Thoracic aorta (tissue), 2 donors: ENCODE results near the gene DES. TPM values are rescaled to one million over a fixed set of nuclear protein-coding genes. Genes with fewer than 3 reads are reported as not detected.

ENCODE experiments used
- ATAC-seq: fragments of 150-250 bp; one replicate; pipeline ENCODE4 v1.8.0; 2017; ENCODE audit warnings: low read depth; ENCODE audit not compliant: insufficient number of reproducible peaks, low FRiP score
- DNase-seq: peaks from one replicate; pipeline ENCODE4 v3.0.0-alpha.2; 2020; ENCODE audit warnings: low spot score
- H3K27ac ChIP-seq, 2 donors: fragments of 200-600 bp; sonication (generic); 1 replicate in 1 of 2; 2 replicates in 1 of 2; pipeline ENCODE4 v1.5.1; 2016; ENCODE audit warnings: mild to moderate bottlenecking in 2 of 2, moderate library complexity in 2 of 2
- H3K27me3 ChIP-seq: fragments of 200-600 bp; sonication (generic); replicated peaks from 2 replicates; pipeline ENCODE4 v1.6.0; 2016; ENCODE audit warnings: mild to moderate bottlenecking; ENCODE audit not compliant: insufficient read depth
- H3K36me3 ChIP-seq: fragments of 200-600 bp; sonication (generic); one replicate; pipeline ENCODE4 v1.5.1; 2016
- H3K4me1 ChIP-seq, 2 donors: fragments of 200-600 bp; sonication (generic); 1 replicate in 1 of 2; 2 replicates in 1 of 2; pipeline versions ENCODE4 v1.5.1 to v1.6.0; 2016; ENCODE audit warnings: low read depth in 2 of 2, mild to moderate bottlenecking in 1 of 2; ENCODE audit not compliant: control insufficient read depth in 1 of 2
- H3K4me3 ChIP-seq: fragments of 200-600 bp; sonication (generic); 2 replicates; pipeline ENCODE4 v1.5.1; 2016; ENCODE audit warnings: mild to moderate bottlenecking
- H3K9me3 ChIP-seq: fragments of 200-600 bp; sonication (generic); 2 replicates; pipeline ENCODE4 v1.5.1; 2016
- total RNA-seq, 2 donors: library from RNA; depleted of rRNA; stranded (reverse); fragments of >200 nt; gene quantifications; one replicate each; pipeline versions ENCODE4 v1.1.0 to v1.2.3, GENCODE V29; 2016
- TF ChIP-seq, protein P1 (sequence below): fragments of 200-600 bp; sonication (generic); IDR thresholded peaks from one replicate; pipeline ENCODE4 v1.5.1; 2019; ENCODE audit warnings: antibody characterized with exemption

DES gene
- 100 to 1,000 TPM; 146 to 302 TPM for total RNA-seq

DNA sequence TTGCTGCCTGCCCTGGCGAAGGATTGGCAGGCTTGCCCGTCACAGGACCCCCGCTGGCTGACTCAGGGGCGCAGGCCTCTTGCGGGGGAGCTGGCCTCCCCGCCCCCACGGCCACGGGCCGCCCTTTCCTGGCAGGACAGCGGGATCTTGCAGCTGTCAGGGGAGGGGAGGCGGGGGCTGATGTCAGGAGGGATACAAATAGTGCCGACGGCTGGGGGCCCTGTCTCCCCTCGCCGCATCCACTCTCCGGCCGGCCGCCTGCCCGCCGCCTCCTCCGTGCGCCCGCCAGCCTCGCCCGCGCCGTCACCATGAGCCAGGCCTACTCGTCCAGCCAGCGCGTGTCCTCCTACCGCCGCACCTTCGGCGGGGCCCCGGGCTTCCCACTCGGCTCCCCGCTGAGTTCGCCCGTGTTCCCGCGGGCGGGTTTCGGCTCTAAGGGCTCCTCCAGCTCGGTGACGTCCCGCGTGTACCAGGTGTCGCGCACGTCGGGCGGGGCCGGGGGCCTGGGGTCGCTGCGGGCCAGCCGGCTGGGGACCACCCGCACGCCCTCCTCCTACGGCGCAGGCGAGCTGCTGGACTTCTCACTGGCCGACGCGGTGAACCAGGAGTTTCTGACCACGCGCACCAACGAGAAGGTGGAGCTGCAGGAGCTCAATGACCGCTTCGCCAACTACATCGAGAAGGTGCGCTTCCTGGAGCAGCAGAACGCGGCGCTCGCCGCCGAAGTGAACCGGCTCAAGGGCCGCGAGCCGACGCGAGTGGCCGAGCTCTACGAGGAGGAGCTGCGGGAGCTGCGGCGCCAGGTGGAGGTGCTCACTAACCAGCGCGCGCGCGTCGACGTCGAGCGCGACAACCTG is at the start of gene DES:
Gene DES (plus strand): TSS at position 223 of the 857 bp plus-strand sequence. CDS start 86 bp downstream, at position 309.
- no peaks in the 10 kb centered on the region for H3K36me3 ChIP-seq
- peaks cover 18 to 46% of the 10 kb centered on the region in 2 donors for H3K4me1 ChIP-seq
- no peaks in the 10 kb centered on the region for H3K27me3 ChIP-seq
- TF ChIP-seq, protein P1, sequence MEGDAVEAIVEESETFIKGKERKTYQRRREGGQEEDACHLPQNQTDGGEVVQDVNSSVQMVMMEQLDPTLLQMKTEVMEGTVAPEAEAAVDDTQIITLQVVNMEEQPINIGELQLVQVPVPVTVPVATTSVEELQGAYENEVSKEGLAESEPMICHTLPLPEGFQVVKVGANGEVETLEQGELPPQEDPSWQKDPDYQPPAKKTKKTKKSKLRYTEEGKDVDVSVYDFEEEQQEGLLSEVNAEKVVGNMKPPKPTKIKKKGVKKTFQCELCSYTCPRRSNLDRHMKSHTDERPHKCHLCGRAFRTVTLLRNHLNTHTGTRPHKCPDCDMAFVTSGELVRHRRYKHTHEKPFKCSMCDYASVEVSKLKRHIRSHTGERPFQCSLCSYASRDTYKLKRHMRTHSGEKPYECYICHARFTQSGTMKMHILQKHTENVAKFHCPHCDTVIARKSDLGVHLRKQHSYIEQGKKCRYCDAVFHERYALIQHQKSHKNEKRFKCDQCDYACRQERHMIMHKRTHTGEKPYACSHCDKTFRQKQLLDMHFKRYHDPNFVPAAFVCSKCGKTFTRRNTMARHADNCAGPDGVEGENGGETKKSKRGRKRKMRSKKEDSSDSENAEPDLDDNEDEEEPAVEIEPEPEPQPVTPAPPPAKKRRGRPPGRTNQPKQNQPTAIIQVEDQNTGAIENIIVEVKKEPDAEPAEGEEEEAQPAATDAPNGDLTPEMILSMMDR: no peak
- peak within 1 kb of the TSS; percentile 62 for H3K4me3 ChIP-seq
- no peaks in the 10 kb centered on the region for H3K9me3 ChIP-seq
- H3K27ac ChIP-seq: peak within 1 kb of the TSS; percentile 65 to 80
- ATAC-seq: no peak
- DNase-seq: no peak

DNA sequence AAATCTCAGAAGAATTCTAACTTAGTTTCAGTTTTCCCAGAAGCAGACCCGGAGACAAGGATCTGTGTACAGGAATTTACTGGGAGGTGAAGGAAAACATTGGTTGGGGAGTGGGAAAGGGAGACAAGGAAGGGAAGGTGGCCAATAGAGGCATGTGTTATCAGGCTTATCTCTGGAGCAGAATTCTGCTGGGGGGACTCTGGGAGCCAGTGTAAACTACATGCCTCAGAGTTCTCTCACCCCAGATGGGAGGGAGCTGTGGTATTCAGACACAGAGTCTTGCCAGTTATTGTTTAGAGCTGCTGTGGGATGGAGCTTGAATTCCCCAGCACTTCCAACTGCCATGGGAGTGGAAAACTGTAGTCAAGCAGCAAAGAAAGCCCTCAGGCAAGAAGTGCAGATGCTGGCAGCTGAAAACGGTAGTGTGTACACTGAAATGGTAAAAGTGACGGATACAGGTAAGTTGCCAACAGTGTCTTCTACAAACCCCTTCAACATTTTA is 49.4 kb upstream of the DES start:
- peak overlapping the region; percentile 67 for H3K4me3 ChIP-seq
- peak overlapping the region; percentile 60 to 74 for H3K27ac ChIP-seq
- DNase-seq (no peak), ATAC-seq (peak; percentile 60)
- H3K36me3 ChIP-seq: peaks cover 2% of the 10 kb centered on the region
- TF ChIP-seq, protein P1: no peak
- H3K4me1 ChIP-seq: peaks cover 5 to 13% of the 10 kb centered on the region in 2 donors
- no peaks in the 10 kb centered on the region for H3K9me3 ChIP-seq
- no peaks in the 10 kb centered on the region for H3K27me3 ChIP-seq

DNA sequence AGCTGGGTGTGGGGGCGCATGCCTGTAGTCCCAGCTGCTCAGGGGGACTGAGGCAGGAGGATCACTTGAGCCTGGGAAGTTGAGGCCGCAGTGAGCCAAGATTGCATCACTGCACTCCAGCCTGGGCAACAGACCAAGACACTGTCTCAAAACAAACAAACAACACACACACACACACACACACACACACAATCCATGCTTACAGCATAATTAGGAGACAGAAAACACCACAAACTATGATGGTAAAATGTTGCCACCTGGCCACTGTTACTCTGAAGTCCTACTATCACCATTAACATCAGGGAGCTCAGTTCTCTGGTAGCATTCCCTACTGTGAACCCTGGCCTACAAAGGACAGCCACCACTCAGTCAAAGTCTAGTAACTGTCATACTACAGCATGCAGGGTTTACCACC is 48.7 kb upstream of the DES start:
- Histone ChIP-seq H3K9me3 (no peaks in the 10 kb centered on the region), H3K4me3 (peak overlapping the region; percentile 67), H3K36me3 (peaks cover 9% of the 10 kb centered on the region), H3K27me3 (no peaks in the 10 kb centered on the region), H3K4me1 (peaks cover 5 to 13% of the 10 kb centered on the region in 2 donors), H3K27ac (peak overlapping the region; percentile 60 to 74)
- ATAC-seq (no peak), DNase-seq (no peak)
- TF ChIP-seq, protein P1: no peak

DNA sequence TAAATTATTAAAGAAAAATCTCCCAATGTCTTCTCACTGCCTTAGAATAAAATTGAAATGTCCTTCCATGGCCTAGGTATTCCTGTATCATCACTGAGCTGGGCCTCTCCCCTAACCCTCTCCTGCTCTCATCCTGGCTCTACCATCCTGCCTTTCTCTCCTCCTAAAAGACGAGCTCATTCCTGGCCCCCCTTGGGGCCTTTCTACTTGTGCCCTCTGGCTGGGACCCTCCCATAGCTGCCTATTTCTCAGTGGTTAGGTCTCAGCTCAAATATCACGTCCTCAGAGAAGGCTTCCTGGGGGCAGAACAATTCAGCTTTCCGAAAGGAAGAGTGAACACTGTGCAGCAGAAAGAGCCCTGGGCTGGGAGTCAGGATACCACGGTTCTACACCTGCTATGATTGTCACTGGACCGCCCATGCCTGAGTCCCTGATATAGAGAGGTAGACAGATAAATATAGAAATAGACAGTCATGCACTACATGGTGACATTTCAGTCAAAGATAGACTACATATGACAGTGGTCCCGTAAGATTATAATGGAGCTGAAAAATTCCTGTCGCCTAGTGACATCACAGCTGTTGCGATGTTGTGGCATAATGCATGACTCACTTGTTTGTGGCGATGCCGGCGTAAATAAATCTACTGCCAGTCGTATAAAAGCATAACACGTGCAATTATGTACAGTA is 39.9 kb upstream of the DES start:
- no peak overlapping the region for H3K4me3 ChIP-seq
- no peak for ATAC-seq
- H3K27ac ChIP-seq: no peak overlapping the region
- H3K27me3 ChIP-seq: no peaks in the 10 kb centered on the region
- no peaks in the 10 kb centered on the region for H3K4me1 ChIP-seq
- TF ChIP-seq, protein P1: no peak
- H3K9me3 ChIP-seq: no peaks in the 10 kb centered on the region
- H3K36me3 ChIP-seq: peaks cover 41% of the 10 kb centered on the region
- DNase-seq: no peak

DNA sequence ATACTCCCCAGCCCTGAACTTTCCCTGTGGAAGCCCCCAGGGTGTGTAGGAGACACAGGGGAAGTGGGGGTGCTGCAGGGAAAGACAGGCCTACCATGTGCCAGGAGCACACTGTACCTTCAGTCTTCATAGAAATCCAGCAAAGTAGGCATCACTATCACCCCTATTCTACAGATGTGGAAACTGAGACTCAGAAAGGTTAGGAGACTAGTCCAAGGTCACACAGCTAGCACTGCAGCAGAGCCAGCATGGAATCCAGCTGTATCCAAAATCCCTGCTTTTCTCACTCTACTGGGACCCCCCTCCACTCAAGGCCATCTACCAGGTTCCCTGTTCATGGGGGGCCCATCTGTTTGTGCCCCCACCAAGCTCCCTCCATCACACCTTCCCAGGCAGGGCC is 37.3 kb upstream of the DES start:
- no peak overlapping the region for H3K4me3 ChIP-seq

More for the DNA sequence above, 37.3 kb upstream of the DES start:
- Histone ChIP-seq H3K36me3 (peaks cover 39% of the 10 kb centered on the region), H3K9me3 (no peaks in the 10 kb centered on the region), H3K4me1 (no peaks in the 10 kb centered on the region), H3K27me3 (no peaks in the 10 kb centered on the region), H3K27ac (no peak overlapping the region)
- no peak for DNase-seq
- TF ChIP-seq, protein P1: no peak
- no peak for ATAC-seq
